IMR-90 (cell line): ENCODE measurements around the gene SNX1. TPM values are rescaled to one million over a fixed set of nuclear protein-coding genes. Genes with fewer than 3 reads are reported as not detected.

Experiments used
- BHLHE40 ChIP-seq: fragments of 150-350 bp; IDR thresholded peaks from 2 replicates; pipeline ENCODE4 v1.6.1; 2016; ENCODE audit warnings: mild to moderate bottlenecking, low read depth, low read length
- CHD1 ChIP-seq: IDR thresholded peaks from 2 replicates; pipeline ENCODE4 v1.6.1; 2012; ENCODE audit warnings: low read depth, low read length, improper control_type of control experiment
- FOS ChIP-seq: fragments of 150-350 bp; IDR thresholded peaks from 2 replicates; pipeline ENCODE4 v1.6.1; 2016; ENCODE audit warnings: low read depth, low read length
- MXI1 ChIP-seq: IDR thresholded peaks from 2 replicates; pipeline ENCODE4 v1.6.1; 2012; ENCODE audit warnings: low read depth, mild to moderate bottlenecking, low read length, moderate library complexity, borderline replicate concordance
- RAD21 ChIP-seq: IDR thresholded peaks from 2 replicates; pipeline ENCODE4 v1.6.1; 2012; ENCODE audit warnings: low read length, improper control_type of control experiment
- SMC3 ChIP-seq: fragments of 150-350 bp; IDR thresholded peaks from 2 replicates; pipeline ENCODE4 v1.6.1; 2016; ENCODE audit warnings: low read depth, mild to moderate bottlenecking, antibody characterized with exemption, low read length, moderate library complexity
- polyA plus RNA-seq, 3 experiments: library from polyadenylated mRNA; depleted of rRNA; stranded (reverse); fragments of >200 nt; gene quantifications; 2 replicates each; pipeline ENCODE4 v1.2.3, GENCODE V29; 2012; ENCODE audit warnings: low replicate concordance in 1 of 3
- total RNA-seq: library from RNA; depleted of rRNA; stranded (reverse); fragments of >200 nt; gene quantifications from 2 replicates; pipeline ENCODE4 v1.2.3, GENCODE V29; 2012

The SNX1 gene
- total and polyA plus RNA-seq, 2 of the 4 experiments (the other 2 are of a cell fraction): 35.3 to 72.3 TPM

DNA sequence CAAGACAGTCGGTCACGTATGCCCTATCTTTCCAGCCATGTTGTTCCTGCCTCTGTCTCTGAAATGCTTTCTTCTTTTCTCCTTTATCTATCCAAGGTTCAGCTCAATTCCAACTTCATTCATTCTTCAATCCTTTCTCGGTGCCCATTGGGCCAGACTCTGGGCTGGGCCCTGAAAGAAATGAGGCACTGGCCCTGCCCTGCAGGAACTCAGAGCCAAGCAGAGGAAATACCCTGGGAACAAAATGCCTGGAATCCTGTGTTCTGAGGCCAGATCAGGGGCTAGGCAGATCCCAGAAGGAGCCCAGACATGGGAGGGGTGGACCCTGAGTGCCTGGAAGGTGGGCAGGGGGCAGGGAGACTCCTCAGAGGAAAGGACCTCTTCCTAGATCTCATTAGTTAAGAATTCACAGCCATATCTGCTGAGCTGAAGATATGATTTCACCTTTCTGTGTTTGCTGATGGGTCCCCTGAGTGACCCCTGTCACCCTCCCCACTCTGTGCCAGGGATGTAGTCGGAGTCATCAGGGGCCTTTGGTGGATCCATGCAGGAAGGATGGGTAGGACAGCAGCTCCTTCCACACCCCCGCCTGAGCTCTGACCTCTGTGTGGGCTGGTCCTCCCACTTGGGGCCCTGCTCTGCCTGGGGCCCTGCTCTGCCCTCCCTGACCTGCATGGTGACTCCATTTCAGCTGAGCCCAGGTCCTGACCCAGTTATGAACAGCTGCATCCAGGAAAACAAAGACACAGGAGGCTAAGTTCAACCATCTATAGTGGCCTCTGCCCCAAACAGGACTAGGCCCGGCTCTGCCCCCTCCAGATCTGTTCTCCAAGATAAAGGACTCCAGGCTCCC, 44.1 kb upstream of the SNX1 start (continued):
- no peak for TF ChIP-seq BHLHE40
- no peak for TF ChIP-seq RAD21
- no peak for TF ChIP-seq SMC3
- no peak for TF ChIP-seq MXI1
- no peak for TF ChIP-seq FOS
- no peak for TF ChIP-seq CHD1
